ENCODE results near the gene PLXDC2.

PLXDC2 gene

GRCh38 chr10:19848226-19848985 is 32.2 kb downstream of the PLXDC2 start:
- H3K4me3 ChIP-seq (ENCODE audit: low read length): no peak overlapping the region
- no peak for TF ChIP-seq CTCF (IDR thresholded peaks at IDR 0.05; ENCODE audit: insufficient read depth, low read depth, low read length, missing control alignments)
- DNase-seq (ENCODE audit: low read depth): no peak

DNA sequence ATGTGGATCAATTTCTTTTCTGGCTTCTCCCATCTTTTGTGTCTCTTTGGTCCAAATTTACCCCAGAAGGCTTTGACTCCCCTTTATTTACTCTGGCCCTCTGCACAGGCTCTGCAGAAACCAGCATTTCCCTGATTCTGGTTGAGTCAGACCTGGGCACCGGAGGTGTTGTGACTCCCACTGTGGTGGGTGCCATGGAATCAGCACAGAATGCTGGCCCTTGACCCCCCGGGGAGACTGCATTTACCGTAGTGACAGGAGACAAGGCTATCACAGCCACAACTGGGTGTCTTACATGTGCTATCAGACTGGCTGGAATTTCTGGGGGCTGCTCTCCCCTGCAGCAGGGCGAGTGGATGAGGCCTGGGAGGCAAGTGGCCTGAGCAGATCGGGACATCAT is 37.6 kb downstream of the PLXDC2 start:
- TF ChIP-seq CTCF (IDR thresholded peaks at IDR 0.05; ENCODE audit: insufficient read depth, low read depth, low read length, missing control alignments): no peak
- no peak for DNase-seq (ENCODE audit: low read depth)
- H3K4me3 ChIP-seq (ENCODE audit: low read length): no peak overlapping the region

- TF ChIP-seq CTCF (IDR thresholded peaks at IDR 0.05; ENCODE audit: insufficient read depth, low read depth, low read length, missing control alignments): no peak
- no peak for DNase-seq (ENCODE audit: low read depth)
- H3K4me3 ChIP-seq (ENCODE audit: low read length): no peak overlapping the region
Measured at GRCh38 chr10:19857876-19858275, 41.6 kb downstream of the PLXDC2 start.

DNA sequence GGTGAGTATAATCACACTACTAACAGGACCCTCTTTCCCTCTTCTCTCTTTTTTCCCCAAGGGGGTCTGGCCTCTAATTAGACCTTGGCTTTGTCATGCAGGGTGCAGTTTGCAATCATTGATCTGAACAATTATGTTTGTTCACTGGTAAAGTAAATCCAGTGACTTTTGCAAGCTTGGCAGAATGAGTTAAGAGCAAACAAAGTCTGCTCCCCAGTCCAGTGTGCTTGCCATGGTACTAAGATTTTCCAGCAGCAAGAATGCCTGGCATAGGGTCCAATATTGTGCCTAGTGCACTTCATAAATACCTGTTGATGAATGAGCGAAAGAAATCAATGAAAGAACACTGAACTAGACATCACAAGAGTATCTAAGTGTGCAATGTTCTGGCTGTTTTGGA is 43.9 kb downstream of the PLXDC2 start:
- no peak overlapping the region for H3K4me3 ChIP-seq (ENCODE audit: low read length)
- no peak for TF ChIP-seq CTCF (IDR thresholded peaks at IDR 0.05; ENCODE audit: insufficient read depth, low read depth, low read length, missing control alignments)
- no peak for DNase-seq (ENCODE audit: low read depth)

- TF ChIP-seq CTCF (IDR thresholded peaks at IDR 0.05; ENCODE audit: insufficient read depth, low read depth, low read length, missing control alignments): no peak
- no peak for DNase-seq (ENCODE audit: low read depth)
- no peak overlapping the region for H3K4me3 ChIP-seq (ENCODE audit: low read length)
Measured at GRCh38 chr10:19862811-19863515, 46.7 kb downstream of the PLXDC2 start.

GRCh38 chr10:19865676-19866075 is 49.4 kb downstream of the PLXDC2 start:
- no peak overlapping the region for H3K4me3 ChIP-seq (ENCODE audit: low read length)
- DNase-seq (ENCODE audit: low read depth): no peak
- no peak for TF ChIP-seq CTCF (IDR thresholded peaks at IDR 0.05; ENCODE audit: insufficient read depth, low read depth, low read length, missing control alignments)

Measured in epithelial cell of esophagus (primary cell).